Caco-2 (cell line): ENCODE data around the gene SGTA. TPM values are rescaled to one million over a fixed set of nuclear protein-coding genes. Genes with fewer than 3 reads are reported as not detected.

Experiments
- BruUV-seq: library from RNA; stranded (reverse); fragments of 400-500 nt; replicated peaks from 2 replicates; lab custom pipeline; 2021; lab: Mats Ljungman, UMichigan
- CTCF ChIA-PET: fragments of 300-600 bp; sonication (Branson Sonifier 250); formaldehyde crosslinking; loops from one replicate; lab custom pipeline; 2022; ENCODE audit warnings: antibody characterized with exemption; lab: Charles Lee
- POLR2A ChIA-PET: fragments of 300-600 bp; sonication (Branson Sonifier 250); formaldehyde crosslinking; loops from one replicate; lab custom pipeline; 2022; ENCODE audit warnings: antibody characterized with exemption; lab: Charles Lee
- DNase-seq, 2 experiments: peaks; one replicate each; pipeline versions ENCODE4 v3.0.0 to v3.0.0-alpha.2; 2020 to 2022
- H3K27me3 ChIP-seq: replicated peaks from 2 replicates; pipeline ENCODE4 v1.6.0; 2011; ENCODE audit warnings: low read length; ENCODE audit not compliant: control insufficient read depth, insufficient read depth
- H3K36me3 ChIP-seq: 2 replicates; pipeline ENCODE4 v1.5.1; 2011; ENCODE audit warnings: low read length; ENCODE audit not compliant: control insufficient read depth, insufficient read depth
- H3K4me1 ChIP-seq: fragments of 250-450 bp; sonication (Bioruptor Pico); 2 replicates; pipeline ENCODE4 v1.5.1; 2020; ENCODE audit warnings: mild to moderate bottlenecking
- H3K4me3 ChIP-seq: 2 replicates; pipeline ENCODE4 v1.5.1; 2011; ENCODE audit warnings: low read depth, mild to moderate bottlenecking, control low read depth, low read length
- H3K9me3 ChIP-seq: fragments of 250-450 bp; sonication (Bioruptor Pico); 2 replicates; pipeline ENCODE4 v1.5.1; 2020; ENCODE audit warnings: mild to moderate bottlenecking, moderate library complexity
- H3K27ac Mint-ChIP-seq: one replicate; pipeline ENCODE4 v1.8.0; 2022; ENCODE audit warnings: mixed read lengths; ENCODE audit not compliant: unreplicated experiment
- H3K27me3 Mint-ChIP-seq: one replicate; pipeline ENCODE4 v1.8.0; 2022; ENCODE audit warnings: mixed read lengths; ENCODE audit not compliant: insufficient read depth, unreplicated experiment
- H3K36me3 Mint-ChIP-seq: one replicate; pipeline ENCODE4 v1.8.0; 2022; ENCODE audit warnings: mild to moderate bottlenecking, mixed read lengths; ENCODE audit not compliant: insufficient read depth, unreplicated experiment
- H3K4me1 Mint-ChIP-seq: one replicate; pipeline ENCODE4 v1.8.0; 2022; ENCODE audit warnings: low read depth, mixed read lengths; ENCODE audit not compliant: unreplicated experiment
- H3K4me3 Mint-ChIP-seq: one replicate; pipeline ENCODE4 v1.8.0; 2022; ENCODE audit warnings: mild to moderate bottlenecking, moderate library complexity, mixed read lengths; ENCODE audit not compliant: unreplicated experiment
- H3K9me3 Mint-ChIP-seq: one replicate; pipeline ENCODE4 v1.8.0; 2022; ENCODE audit warnings: mixed read lengths; ENCODE audit not compliant: unreplicated experiment
- intact Hi-C: fragments of 100-400 bp; cut with micrococcal nuclease; formaldehyde crosslinking; loops from one replicate; pipeline ENCODE4 v1.10.0; 2022; ENCODE audit not compliant: unreplicated experiment
- total RNA-seq: library from RNA; stranded (reverse); gene quantifications from 2 replicates; pipeline ENCODE4 v1.2.3, GENCODE V29; 2022
- TF ChIP-seq, protein P1 (sequence below), 2 experiments: fragments of 200-600 bp in 1 of 2; IDR thresholded peaks; 1 replicate in 1 of 2; 2 replicates in 1 of 2; pipeline versions ENCODE4 v1.5.1 to v1.8.0; 2011 to 2022; ENCODE audit warnings: antibody characterized with exemption in 1 of 2, control low read depth in 1 of 2, inconsistent platforms in 1 of 2, low read depth in 1 of 2, low read length in 1 of 2, mild to moderate bottlenecking in 1 of 2, moderate library complexity in 1 of 2; ENCODE audit not compliant: insufficient read depth in 1 of 2, severe bottlenecking in 1 of 2, unreplicated experiment in 1 of 2

The SGTA gene
- total RNA-seq, 1 experiment from 2014 or later = 90.1 TPM

DNA sequence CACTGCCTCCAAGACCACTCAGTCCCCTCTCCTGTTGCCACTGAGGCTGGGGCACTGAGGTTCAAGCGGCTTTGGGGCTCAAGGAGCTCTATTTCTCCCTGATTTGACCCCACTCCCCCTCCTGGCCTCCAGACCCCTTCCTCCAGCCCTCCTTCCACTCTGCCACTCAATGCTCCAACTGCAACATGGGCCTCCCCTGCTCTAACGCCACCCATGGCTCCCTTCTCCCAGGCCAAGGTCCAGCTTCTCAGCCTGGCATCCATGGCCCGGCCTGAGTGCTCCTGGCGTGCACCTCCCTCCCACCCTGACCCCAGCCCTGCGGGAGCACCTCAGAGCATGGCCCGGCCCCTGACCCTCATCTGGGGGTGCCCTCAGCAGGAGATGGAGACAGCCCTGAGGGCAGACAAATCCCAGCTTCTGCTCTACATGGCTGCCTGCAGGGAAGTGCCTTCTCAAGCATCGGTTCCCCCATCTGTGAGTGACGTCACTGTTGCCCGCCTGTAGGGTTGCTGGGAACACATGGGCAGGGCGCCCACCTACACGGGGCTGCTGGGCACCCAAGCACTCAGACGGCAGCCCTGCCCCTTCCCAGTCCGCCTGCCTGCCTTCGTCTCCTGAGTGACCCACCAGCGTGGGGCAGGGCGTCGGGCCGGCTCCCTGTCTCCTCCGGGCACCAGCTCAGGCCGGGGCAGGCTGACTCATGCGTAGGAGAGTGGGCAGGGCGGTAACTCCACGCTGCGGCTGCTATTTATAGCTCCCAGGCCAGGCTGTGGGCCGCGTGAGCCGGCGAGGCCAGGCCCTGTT, 60.3 kb downstream of the SGTA start:
- ChIA-PET CTCF (interaction anchor here (0.6 kb wide), 1 partner anchor 61 kb away, joined by 5 read pairs; no protein-coding TSS in a partner anchor), POLR2A (no interaction called here)
- no peaks in the 10 kb centered on the region for H3K4me1 ChIP-seq
- Mint-ChIP-seq H3K9me3 (no peaks in the 10 kb centered on the region), H3K27ac (no peak overlapping the region), H3K36me3 (no peaks in the 10 kb centered on the region), H3K27me3 (peaks cover 12% of the 10 kb centered on the region), H3K4me3 (peak overlapping the region; percentile 61), H3K4me1 (no peaks in the 10 kb centered on the region)
- TF ChIP-seq, protein P1, sequence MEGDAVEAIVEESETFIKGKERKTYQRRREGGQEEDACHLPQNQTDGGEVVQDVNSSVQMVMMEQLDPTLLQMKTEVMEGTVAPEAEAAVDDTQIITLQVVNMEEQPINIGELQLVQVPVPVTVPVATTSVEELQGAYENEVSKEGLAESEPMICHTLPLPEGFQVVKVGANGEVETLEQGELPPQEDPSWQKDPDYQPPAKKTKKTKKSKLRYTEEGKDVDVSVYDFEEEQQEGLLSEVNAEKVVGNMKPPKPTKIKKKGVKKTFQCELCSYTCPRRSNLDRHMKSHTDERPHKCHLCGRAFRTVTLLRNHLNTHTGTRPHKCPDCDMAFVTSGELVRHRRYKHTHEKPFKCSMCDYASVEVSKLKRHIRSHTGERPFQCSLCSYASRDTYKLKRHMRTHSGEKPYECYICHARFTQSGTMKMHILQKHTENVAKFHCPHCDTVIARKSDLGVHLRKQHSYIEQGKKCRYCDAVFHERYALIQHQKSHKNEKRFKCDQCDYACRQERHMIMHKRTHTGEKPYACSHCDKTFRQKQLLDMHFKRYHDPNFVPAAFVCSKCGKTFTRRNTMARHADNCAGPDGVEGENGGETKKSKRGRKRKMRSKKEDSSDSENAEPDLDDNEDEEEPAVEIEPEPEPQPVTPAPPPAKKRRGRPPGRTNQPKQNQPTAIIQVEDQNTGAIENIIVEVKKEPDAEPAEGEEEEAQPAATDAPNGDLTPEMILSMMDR (IDR thresholded peaks at IDR 0.05; ENCODE audit: insufficient read depth in 1 of 2, low read depth in 1 of 2, low read length in 1 of 2, severe bottlenecking in 1 of 2, unreplicated experiment in 1 of 2) = no peak
- no peaks in the 10 kb centered on the region for H3K9me3 ChIP-seq
- intact Hi-C loops = no loop called here
- DNase-seq = no peak
- no peaks in the 10 kb centered on the region for H3K27me3 ChIP-seq
- BruUV-seq = no TSS peak
- no peak overlapping the region for H3K4me3 ChIP-seq
- H3K36me3 ChIP-seq = no peaks in the 10 kb centered on the region

DNA sequence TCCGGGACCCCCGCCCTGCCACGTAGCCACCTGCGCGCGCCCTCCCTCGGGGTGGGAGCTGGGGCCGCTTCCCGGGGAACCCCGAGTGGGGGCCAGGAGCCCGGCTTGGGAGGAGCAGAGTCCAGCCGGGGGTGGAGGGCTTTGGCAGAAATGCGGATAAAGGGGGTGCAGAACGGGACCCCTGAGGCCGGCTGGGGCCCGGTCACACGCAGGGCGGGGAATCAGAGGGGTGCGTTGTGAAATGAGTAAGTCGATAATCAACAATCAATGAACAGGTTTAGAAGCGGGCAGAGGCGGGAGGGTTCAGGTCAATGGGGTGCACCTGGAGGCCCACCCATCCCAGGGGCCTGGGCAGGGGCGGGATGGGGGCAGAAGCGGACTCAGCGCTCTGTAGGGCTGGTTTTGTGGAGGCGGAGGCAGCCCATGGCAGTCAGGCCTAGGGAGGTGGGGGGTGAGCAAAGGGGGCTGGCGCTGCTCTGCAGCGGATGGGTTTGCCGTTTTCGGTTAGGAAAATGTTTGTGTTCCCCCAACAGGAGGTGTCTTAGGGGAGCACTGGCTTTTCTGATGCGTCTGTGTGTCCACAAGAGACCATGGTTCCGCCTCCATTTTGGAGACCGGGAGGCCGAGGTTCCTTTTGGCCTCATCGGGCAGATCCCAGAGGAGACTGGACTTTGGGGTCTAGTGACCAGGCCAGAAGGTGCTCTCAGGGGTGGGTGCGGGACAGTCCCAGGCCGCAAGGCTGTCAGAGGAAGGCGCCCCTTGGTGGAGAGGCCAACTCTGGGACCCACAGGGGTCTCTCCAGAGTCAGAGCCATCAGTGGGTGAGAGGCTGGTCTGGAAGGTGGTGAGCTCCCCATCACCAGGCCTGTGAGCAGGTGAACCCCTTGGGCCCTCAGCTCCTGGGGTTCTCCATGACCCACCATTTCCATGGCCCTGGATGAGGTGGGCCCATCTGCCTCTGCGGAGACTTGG, 61.2 kb downstream of the SGTA start:
- Mint-ChIP-seq H3K27me3 (peaks cover 12% of the 10 kb centered on the region), H3K4me3 (peak overlapping the region; percentile 61), H3K9me3 (no peaks in the 10 kb centered on the region), H3K36me3 (no peaks in the 10 kb centered on the region), H3K27ac (no peak overlapping the region), H3K4me1 (no peaks in the 10 kb centered on the region)
- DNase-seq = no peak
- intact Hi-C loops = no loop called here
- H3K4me1 ChIP-seq = no peaks in the 10 kb centered on the region
- POLR2A ChIA-PET = no interaction called here
- no peaks in the 10 kb centered on the region for H3K36me3 ChIP-seq
- peak overlapping the region; percentile 40 for H3K4me3 ChIP-seq
- no TSS peak for BruUV-seq
- CTCF ChIA-PET = interaction anchor here (0.6 kb wide), 1 partner anchor 60 kb away, joined by 5 read pairs; no protein-coding TSS in a partner anchor
- TF ChIP-seq, protein P1 (IDR thresholded peaks at IDR 0.05; ENCODE audit: insufficient read depth in 1 of 2, low read depth in 1 of 2, low read length in 1 of 2, severe bottlenecking in 1 of 2, unreplicated experiment in 1 of 2) = no peak
- H3K9me3 ChIP-seq = no peaks in the 10 kb centered on the region
- no peaks in the 10 kb centered on the region for H3K27me3 ChIP-seq
